GM19351 (cell line): ENCODE measurements around the gene TCFL5.

Experiments
- ATAC-seq: cut with Tn5 transposase; IDR thresholded peaks from one replicate; pipeline ENCODE4 v1.9.1; 2021; ENCODE audit warnings: mild to moderate bottlenecking, moderate library complexity; ENCODE audit not compliant: unreplicated experiment

TCFL5 gene

DNA sequence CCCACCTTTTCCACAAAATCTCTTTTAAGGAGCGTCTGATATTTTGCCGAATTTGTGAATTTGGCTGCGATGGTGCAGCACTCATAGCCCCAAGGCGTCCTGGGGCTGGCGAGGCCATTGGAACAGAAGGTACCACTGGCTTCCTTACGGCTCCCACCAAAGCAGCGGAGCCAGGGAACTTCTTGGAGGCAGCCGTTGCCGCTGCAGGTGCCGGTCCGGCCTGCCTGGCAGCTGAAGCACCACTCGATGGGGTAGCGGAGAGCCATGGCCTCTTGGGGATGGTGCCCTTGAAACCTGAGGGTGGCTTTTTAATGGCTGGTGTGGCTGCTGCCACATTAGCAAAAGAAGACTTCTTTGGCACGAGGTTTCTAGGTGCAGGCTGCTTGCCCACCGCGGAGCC is 34.9 kb upstream of the TCFL5 start:
- no peak for ATAC-seq

DNA sequence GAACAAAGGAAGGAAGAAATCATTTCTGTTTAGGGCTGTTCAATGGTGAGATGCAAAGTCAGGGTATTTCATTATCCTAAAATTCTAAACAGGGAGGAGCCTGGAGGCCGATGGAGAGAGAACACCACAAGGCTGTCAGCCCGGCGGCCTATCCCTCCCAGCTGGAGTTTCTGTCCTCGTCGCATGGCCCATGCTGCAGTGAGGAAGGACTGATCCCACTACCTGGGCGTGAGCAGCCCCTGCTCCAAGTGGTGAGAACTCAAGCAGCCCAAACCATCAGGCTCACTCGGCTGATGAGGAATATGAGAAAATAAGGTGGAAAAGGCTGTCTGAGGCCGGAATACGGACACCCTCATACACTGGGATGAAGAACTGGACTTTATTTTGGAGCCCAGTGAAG is 33.9 kb upstream of the TCFL5 start:
- ATAC-seq, result no peak

DNA sequence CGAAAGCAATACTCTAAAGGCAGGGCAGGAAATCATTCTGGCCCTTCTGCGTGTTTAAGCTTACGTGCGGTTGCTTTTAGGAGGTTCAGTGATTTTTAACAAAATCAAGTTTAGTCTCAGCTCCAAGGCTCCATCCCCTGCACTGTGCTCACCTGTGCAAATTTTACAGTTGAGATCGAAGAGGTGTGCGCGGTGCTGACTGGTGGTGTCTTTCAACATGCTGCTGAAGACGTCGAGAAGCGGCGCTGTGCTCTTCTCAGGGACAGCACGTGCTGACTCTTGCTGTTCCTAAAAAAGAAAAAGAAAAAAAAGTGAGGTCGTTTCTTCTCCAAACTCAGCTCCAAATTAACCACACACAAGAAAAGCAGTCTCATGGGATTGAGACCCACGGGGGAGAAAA is 32.6 kb upstream of the TCFL5 start:
- ATAC-seq, result no peak

- ATAC-seq, result no peak
These were observed 32.1 kb upstream of the TCFL5 start for GRCh38 chr20:62893700-62894099.

GRCh38 chr20:62892348-62893304 is 31.0 kb upstream of the TCFL5 start:
- ATAC-seq, result no peak

- no peak for ATAC-seq
These were observed 29.5 kb upstream of the TCFL5 start for GRCh38 chr20:62891111-62891510.

DNA sequence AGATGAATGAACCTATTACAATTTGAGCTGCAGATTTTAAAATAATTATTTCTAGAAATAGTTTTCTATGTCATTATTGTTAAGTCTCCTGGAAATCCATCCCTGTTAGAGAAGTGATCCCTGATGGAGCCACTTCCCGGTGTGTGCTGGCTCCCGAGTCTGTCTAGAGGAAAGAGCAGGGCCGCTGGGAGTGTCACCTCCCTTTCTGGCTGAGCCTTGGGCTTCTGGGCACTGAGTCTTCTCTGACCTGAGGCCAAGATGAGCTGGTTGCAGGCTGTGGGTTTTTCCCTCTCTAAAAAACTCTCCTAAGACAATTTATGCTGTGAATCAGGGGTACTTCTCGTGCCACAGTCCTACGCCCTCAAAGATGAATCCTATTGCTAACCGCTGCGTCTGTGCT is 28.8 kb upstream of the TCFL5 start:
- ATAC-seq, result no peak

DNA sequence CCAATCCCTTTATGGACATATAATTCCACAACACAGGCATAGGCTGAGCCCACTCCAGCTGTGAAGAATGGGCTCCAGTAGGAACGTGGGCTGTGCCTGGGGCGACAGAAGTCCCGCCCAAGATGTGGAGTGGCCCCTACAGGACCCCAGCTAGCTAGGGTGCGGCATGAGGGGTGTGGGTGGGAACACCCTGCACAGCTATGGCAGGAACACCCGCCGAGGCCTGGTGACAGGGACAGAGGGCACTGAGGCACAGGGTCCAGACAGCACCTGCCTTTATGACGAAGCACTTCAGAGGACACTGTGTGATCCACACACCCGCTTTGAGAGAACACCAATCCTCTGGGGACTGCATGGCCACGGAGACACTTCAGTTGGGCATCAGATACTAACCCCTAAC is 28.2 kb upstream of the TCFL5 start:
- ATAC-seq, result no peak

- no peak for ATAC-seq
These were observed 27.8 kb upstream of the TCFL5 start for GRCh38 chr20:62889411-62889810.

GRCh38 chr20:62888910-62889309 is 27.3 kb upstream of the TCFL5 start:
- ATAC-seq, result no peak

GRCh38 chr20:62888406-62888805 is 26.8 kb upstream of the TCFL5 start:
- ATAC-seq, result no peak

DNA sequence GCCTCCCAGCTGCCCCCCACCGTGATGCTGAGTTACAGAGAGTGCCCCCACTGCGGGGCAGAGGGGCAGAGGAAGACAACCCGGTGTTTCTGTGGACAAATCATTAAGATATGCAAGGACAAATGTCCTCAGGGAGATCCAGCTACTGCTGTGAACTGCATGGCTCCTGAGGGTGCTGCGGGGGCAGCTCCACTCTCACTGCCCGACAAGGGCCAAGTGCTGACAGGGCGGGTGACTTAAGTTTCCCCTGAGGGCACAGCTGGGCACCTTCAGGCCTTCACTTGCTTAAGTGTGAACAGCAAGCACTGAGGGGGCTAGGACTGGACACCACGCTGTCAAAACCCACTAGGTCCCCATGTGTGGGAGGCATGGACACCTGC is 26.2 kb upstream of the TCFL5 start:
- no peak for ATAC-seq

DNA sequence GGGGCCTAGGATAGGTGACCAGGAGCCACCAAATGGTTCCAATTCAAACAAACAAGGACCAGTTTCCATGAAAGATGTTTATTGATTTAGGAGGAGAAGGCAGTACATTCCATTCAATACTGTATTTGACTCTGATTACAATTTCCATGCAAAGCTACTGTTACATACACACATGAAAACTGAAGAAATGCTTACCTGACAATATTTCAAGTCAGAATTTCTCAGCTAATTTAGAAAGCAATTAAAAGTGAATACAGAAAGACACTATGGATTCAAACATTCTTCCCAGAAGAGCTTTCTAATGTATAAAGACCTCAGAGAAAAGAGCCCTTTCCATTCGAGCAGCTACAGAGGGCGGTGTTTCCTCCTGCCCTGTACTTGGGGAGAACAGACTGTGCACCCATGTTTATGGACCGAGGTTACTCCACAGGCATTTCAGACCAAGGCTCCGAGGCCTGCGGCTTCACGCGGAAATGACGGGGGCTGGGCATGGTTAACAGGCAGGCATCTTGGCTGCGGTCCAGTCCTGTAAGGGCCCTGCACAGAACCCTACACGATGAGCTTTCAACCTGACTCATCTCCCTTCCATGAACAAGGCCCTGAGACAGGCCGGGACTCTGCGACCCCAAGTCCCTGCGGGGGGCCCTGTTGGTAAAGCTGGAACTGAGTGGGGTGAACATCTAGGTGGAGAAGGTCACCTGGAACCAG is 25.7 kb upstream of the TCFL5 start:
- no peak for ATAC-seq

- no peak for ATAC-seq
These were observed 25.1 kb upstream of the TCFL5 start for GRCh38 chr20:62886709-62887058.

- ATAC-seq, result no peak
These were observed 24.5 kb upstream of the TCFL5 start for GRCh38 chr20:62885896-62886708.

GRCh38 chr20:62885046-62885895 is 23.6 kb upstream of the TCFL5 start:
- ATAC-seq, result no peak

DNA sequence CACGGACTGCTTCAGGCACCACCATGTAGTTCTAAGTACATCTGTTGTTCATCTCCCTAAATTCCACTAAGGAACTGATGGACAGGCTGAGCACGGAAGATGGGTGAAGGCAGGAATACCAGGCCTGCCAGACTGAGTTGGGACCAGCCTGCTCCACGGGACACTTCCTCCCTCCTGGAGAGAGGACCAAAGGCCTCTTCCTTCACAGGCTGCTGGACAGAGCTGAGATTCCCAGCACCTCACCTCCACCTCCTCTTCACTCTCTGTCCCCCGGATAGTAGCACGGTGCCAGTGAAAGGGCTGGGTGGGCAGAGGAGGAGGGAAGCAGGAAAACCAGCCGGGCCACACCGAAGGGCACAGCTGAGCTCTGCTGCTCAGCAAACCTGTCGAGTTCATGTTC is 22.9 kb upstream of the TCFL5 start:
- no peak for ATAC-seq

GRCh38 chr20:62882426-62882825 is 20.8 kb upstream of the TCFL5 start:
- ATAC-seq, result no peak

DNA sequence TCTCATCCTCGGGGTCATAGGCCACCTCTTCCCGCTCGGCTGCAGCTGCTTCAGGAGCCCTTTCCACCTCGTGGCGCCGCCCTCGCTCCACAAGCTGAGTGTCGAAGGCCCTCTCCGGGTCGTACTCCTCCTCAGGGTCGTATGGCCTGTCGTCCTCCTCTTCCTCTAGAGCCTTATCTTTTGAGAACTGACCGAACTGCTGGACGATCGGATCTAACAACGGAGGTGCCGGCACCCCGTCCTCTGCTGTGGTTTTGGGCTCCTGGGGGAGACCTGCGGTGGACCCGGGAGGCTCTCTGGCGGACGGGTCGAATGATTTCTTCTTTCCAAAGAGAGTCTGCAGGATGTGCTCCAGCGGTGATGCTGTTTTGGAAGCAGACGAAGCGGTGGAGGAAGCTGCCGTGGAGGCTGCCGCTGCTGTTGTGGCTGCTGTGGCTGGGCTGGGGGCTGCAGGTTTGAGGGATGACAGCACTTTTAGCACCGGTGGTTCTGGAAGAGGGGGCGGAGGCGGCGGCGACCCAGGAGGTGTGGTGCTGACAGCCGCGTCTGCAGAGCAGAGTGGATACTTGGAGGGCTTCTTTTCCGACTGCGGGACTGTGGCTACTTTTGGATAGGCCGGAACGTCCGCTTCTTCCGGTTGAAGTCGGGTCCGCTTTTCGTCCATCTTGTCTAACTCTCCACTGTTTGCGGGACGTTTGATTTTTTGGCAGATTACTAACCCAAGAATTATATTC is 20.2 kb upstream of the TCFL5 start:
- no peak for ATAC-seq
